ENCODE data around the gene VWA8.
"Not testable (repeated sequence)": the region's sequence is repeated elsewhere in the genome, so short reads cannot be mapped to it uniquely, and the experiment has no call there.

DNA sequence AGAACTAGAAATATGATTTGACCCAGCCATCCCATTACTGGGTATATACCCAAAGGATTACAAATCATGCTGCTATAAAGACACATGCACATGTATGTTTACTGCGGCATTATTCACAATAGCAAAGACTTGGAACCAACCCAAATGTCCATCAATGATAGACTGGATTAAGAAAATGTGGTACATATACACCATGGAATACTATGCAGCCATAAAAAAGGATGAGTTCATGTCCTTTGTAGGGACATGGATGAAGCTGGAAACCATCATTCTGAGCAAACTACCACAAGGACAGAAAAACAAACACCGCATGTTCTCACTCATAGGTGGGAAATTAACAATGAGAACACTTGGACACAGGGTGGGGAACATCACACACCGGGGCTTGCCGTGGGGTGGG is 38.0 kb downstream of the VWA8 start:
- TF ChIP-seq, protein P1, sequence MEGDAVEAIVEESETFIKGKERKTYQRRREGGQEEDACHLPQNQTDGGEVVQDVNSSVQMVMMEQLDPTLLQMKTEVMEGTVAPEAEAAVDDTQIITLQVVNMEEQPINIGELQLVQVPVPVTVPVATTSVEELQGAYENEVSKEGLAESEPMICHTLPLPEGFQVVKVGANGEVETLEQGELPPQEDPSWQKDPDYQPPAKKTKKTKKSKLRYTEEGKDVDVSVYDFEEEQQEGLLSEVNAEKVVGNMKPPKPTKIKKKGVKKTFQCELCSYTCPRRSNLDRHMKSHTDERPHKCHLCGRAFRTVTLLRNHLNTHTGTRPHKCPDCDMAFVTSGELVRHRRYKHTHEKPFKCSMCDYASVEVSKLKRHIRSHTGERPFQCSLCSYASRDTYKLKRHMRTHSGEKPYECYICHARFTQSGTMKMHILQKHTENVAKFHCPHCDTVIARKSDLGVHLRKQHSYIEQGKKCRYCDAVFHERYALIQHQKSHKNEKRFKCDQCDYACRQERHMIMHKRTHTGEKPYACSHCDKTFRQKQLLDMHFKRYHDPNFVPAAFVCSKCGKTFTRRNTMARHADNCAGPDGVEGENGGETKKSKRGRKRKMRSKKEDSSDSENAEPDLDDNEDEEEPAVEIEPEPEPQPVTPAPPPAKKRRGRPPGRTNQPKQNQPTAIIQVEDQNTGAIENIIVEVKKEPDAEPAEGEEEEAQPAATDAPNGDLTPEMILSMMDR (IDR thresholded peaks at IDR 0.05): not testable (repeated sequence)
- not testable (repeated sequence) for TF ChIP-seq POLR2A (IDR thresholded peaks at IDR 0.05)

All from thyroid gland (tissue), 4 donors.